Adrenal gland (tissue), 12 donors: ENCODE measurements around the gene LAMB2. TPM values are rescaled to one million over a fixed set of nuclear protein-coding genes. Genes with fewer than 3 reads are reported as not detected.

Experiments
- DNase-seq, 7 donors: peaks; one replicate each; pipeline ENCODE4 v3.0.0-alpha.2; 2019 to 2020
- H3K27ac ChIP-seq, 5 donors: fragments of 200-600 bp; sonication (generic) in 4 of 5; 1 replicate in 3 of 5; 2 replicates in 2 of 5; pipeline versions ENCODE4 v1.5.1 to v1.8.0; 2016 to 2020; ENCODE audit warnings: mild to moderate bottlenecking in 1 of 5
- H3K27me3 ChIP-seq: fragments of 200-600 bp; 2 replicates; pipeline ENCODE4 v1.8.0; 2021
- H3K36me3 ChIP-seq, 2 donors: fragments of 200-600 bp; replicated peaks in 1 of 2; 1 replicate in 1 of 2; 2 replicates in 1 of 2; pipeline versions ENCODE4 v1.5.1 to v1.8.0; 2018 to 2022
- H3K4me1 ChIP-seq, 2 donors: fragments of 200-600 bp; replicated peaks in 1 of 2; 1 replicate in 1 of 2; 2 replicates in 1 of 2; pipeline versions ENCODE4 v1.5.1 to v1.8.0; 2018 to 2021
- H3K4me3 ChIP-seq, 4 donors: fragments of 200-600 bp; sonication (generic) in 3 of 4; one replicate each; pipeline ENCODE4 v1.5.1; 2016 to 2018
- H3K9me3 ChIP-seq, 3 donors: fragments of 200-600 bp; sonication (generic) in 1 of 3; replicated peaks in 1 of 3; 1 replicate in 2 of 3; 2 replicates in 1 of 3; pipeline versions ENCODE4 v1.5.1 to v1.8.0; 2016 to 2021
- CTCF ChIP-seq, 6 experiments: fragments of 450-650 bp in 4 of 6; fragments of 200-600 bp in 2 of 6; sonication (generic) in 1 of 6; IDR thresholded peaks; 1 replicate in 5 of 6; 2 replicates in 1 of 6; pipeline versions ENCODE4 v1.5.1 to v1.8.0; 2016 to 2021; ENCODE audit warnings: antibody characterized with exemption in 6 of 6, mild to moderate bottlenecking in 2 of 6, moderate library complexity in 1 of 6
- POLR2A ChIP-seq, 2 donors: fragments of 450-650 bp; IDR thresholded peaks; one replicate each; pipeline ENCODE4 v1.6.1; 2017; ENCODE audit warnings: antibody characterized with exemption in 2 of 2, mild to moderate bottlenecking in 2 of 2, moderate library complexity in 1 of 2
- WGBS, 4 donors: extraction: QIAGEN DNeasy Blood & Tissue Kit in 2 of 4; methylation state at CpG; one replicate each; pipeline versions ENCODE4 v1.1.5 to v1.1.7; 2013 to 2017; 5-methylcytosine and 5-hydroxymethylcytosine counted together
- intact Hi-C, 2 donors: fragments of 100-400 bp; cut with DNase I; formaldehyde crosslinking; loops; one replicate each; pipeline versions ENCODE4 v1.14.1 to v1.15.0; 2022 to 2023
- polyA plus RNA-seq, 3 donors: library from polyadenylated mRNA; stranded (reverse); fragments of 200-250 nt in 2 of 3; fragments of 350-450 nt in 1 of 3; fragmentation: Illumina TruSeq in 1 of 3; extraction: RNeasy Lipid Tissue Mini Kit (QIAGEN cat#74804) in 1 of 3; gene quantifications; one replicate each; pipeline ENCODE4 v1.2.3, GENCODE V29; 2013 to 2014
- total RNA-seq, 9 donors: library from RNA; depleted of rRNA in 4 of 9; stranded (reverse); fragments of >200 nt in 4 of 9; fragments of 120-200 nt in 1 of 9; fragmentation: NEBNext Ultra II Directional in 1 of 9; extraction: Animal tissue kit (Norgen Biotek cat#: 25700) in 1 of 9; gene quantifications; one replicate each; pipeline versions ENCODE4 v1.1.0 to v1.2.4, GENCODE V29; 2013 to 2023
- donor health status: healthy with polysubstance abuse.
- donor health status: Bipolar disorder and iron deficiency.
- donor health status: DM: yes; HTN: yes; CAD: no.
- donor health status: DM: no; HTN: no; CAD: no.
- donor health status: DM: no; HTN: no; CAD: no.
- donor health status: DM: yes; HTN: yes; CAD: no.

LAMB2 gene
- total and polyA plus RNA-seq, 12 donors, result 275 to 1,805 (median 859) TPM

GRCh38 chr3:49162751-49163419 lies 30.0 kb upstream of the LAMB2 start:
- Histone ChIP-seq H3K4me1 (peaks cover 20 to 33% of the 10 kb centered on the region in 2 donors), H3K27me3 (no peaks in the 10 kb centered on the region), H3K36me3 (peaks cover 0 to 15% of the 10 kb centered on the region in 2 donors), H3K4me3 (no peak overlapping the region), H3K27ac (no peak overlapping the region), H3K9me3 (no peaks in the 10 kb centered on the region)
- DNase-seq, result no peak
- 77 to 92% (median 82%) methylated on average over 15 to 21 of the region's 21 CpGs for WGBS, 4 donors
- intact Hi-C loops, result no loop called here
- TF ChIP-seq CTCF (IDR thresholded peaks at IDR 0.05), result no peak
- TF ChIP-seq POLR2A (IDR thresholded peaks at IDR 0.05), result no peak

GRCh38 chr3:49161808-49162530 lies 29.1 kb upstream of the LAMB2 start:
- Histone ChIP-seq H3K4me1 (peaks cover 20 to 33% of the 10 kb centered on the region in 2 donors), H3K27ac (no peak overlapping the region), H3K4me3 (no peak overlapping the region), H3K36me3 (peaks cover 0 to 15% of the 10 kb centered on the region in 2 donors), H3K27me3 (no peaks in the 10 kb centered on the region), H3K9me3 (no peaks in the 10 kb centered on the region)
- no peak for DNase-seq
- intact Hi-C loops, result no loop called here
- TF ChIP-seq CTCF (IDR thresholded peaks at IDR 0.05) (no peak), POLR2A (IDR thresholded peaks at IDR 0.05) (no peak)
- WGBS, 4 donors, result 57 to 91% (median 75%) methylated on average over 3 of the region's 3 CpGs

- DNase-seq, result no peak
- Histone ChIP-seq H3K4me1 (peaks cover 15 to 27% of the 10 kb centered on the region in 2 donors), H3K27ac (no peak overlapping the region), H3K36me3 (peaks cover 0 to 15% of the 10 kb centered on the region in 2 donors), H3K27me3 (no peaks in the 10 kb centered on the region), H3K4me3 (no peak overlapping the region), H3K9me3 (no peaks in the 10 kb centered on the region)
- intact Hi-C loops, result no loop called here
- no peak for TF ChIP-seq CTCF (IDR thresholded peaks at IDR 0.05)
- TF ChIP-seq POLR2A (IDR thresholded peaks at IDR 0.05), result no peak
- 91 to 100% (median 94%) methylated on average over 2 of the region's 2 CpGs for WGBS, 4 donors
These were observed 28.3 kb upstream of the LAMB2 start for GRCh38 chr3:49161197-49161596.

- no peak overlapping the region for H3K4me3 ChIP-seq
- DNase-seq, result peak in 1 of 7 donors; percentile 22
- no peak overlapping the region for H3K27ac ChIP-seq
- peaks cover 4 to 11% of the 10 kb centered on the region in 2 donors for H3K4me1 ChIP-seq
- TF ChIP-seq CTCF (IDR thresholded peaks at IDR 0.05), result no peak
- H3K27me3 ChIP-seq, result no peaks in the 10 kb centered on the region
- WGBS, 4 donors, result 45 to 60% (median 54%) methylated on average over 2 of the region's 2 CpGs
- H3K9me3 ChIP-seq, result no peaks in the 10 kb centered on the region
- intact Hi-C loops, result no loop called here
- peaks cover 0 to 11% of the 10 kb centered on the region in 2 donors for H3K36me3 ChIP-seq
These were observed 25.9 kb upstream of the LAMB2 start for GRCh38 chr3:49158792-49159191.
